ENCODE results near the gene TMEM154. TPM values are rescaled to one million over a fixed set of nuclear protein-coding genes. Genes with fewer than 3 reads are reported as not detected.

Gene TMEM154
- total and polyA plus RNA-seq, 2 donors = 4.1 to 5.5 TPM

DNA sequence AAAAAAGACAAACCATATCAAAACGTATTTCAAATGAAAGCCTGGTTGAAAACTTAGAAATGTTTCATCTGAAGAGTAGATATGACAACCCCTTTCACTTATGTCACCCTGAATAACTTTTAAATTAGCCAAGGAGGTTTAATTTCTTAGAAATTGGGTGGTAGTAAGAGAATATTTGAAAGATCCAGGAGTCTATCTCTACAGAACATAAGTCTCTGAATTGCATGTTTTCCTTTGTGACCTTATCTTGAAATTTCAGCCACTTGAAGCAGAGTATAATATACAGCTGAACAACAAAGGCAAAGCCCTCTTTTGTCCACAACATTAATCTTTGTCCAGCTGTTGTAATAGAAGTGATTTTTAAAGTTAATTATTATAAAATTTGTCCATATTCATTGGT, 49.5 kb downstream of the TMEM154 start:
- no peak for DNase-seq (ENCODE audit: low read depth in 6 of 9, low spot score in 9 of 9)
- Histone ChIP-seq H3K36me3 (ENCODE audit: control insufficient read depth in 2 of 2, insufficient read depth in 2 of 2, low read length in 1 of 2) (peaks cover 4 to 10% of the 10 kb centered on the region in 2 donors), H3K27me3 (ENCODE audit: control insufficient read depth in 2 of 2, insufficient read depth in 1 of 2, low read length in 1 of 2) (no peaks in the 10 kb centered on the region), H3K27ac (ENCODE audit: low read depth in 1 of 2, low read length in 1 of 2) (no peak overlapping the region), H3K4me1 (ENCODE audit: control insufficient read depth in 2 of 2, insufficient read depth in 2 of 2, low read length in 2 of 2) (no peaks in the 10 kb centered on the region), H3K4me3 (ENCODE audit: low read length in 2 of 2) (no peak overlapping the region), H3K9me3 (ENCODE audit: control insufficient read depth in 2 of 2, insufficient read depth in 1 of 2, low read length in 1 of 2) (peaks cover 0 to 2% of the 10 kb centered on the region in 2 donors)
- 86% methylated on average over 1 of the region's 1 CpG for WGBS

DNA sequence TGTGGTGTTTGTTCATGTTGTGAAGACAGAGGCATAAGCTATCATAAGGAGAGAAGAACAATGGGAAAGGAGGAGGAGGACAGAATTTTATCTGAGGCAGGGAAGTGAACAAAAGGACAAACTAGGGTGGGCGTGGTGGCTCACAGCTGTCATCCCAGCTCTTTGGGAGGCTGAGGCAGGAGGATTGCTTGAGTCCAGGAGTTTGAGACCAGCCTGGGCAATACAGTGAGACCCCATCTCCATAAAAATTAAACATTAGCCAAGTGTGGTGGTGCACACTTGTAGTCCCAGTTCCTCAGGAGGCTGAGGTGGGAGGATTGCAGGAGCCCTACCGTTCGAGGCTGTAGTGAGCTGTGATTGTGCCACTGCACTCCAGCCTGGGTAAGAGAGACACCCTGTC, 49.9 kb downstream of the TMEM154 start:
- peaks cover 0 to 2% of the 10 kb centered on the region in 2 donors for H3K9me3 ChIP-seq (ENCODE audit: control insufficient read depth in 2 of 2, insufficient read depth in 1 of 2, low read length in 1 of 2)
- H3K27ac ChIP-seq (ENCODE audit: low read depth in 1 of 2, low read length in 1 of 2) = no peak overlapping the region
- peaks cover 4 to 10% of the 10 kb centered on the region in 2 donors for H3K36me3 ChIP-seq (ENCODE audit: control insufficient read depth in 2 of 2, insufficient read depth in 2 of 2, low read length in 1 of 2)
- WGBS = 95% methylated on average over 3 of the region's 3 CpGs
- no peaks in the 10 kb centered on the region for H3K4me1 ChIP-seq (ENCODE audit: control insufficient read depth in 2 of 2, insufficient read depth in 2 of 2, low read length in 2 of 2)
- H3K4me3 ChIP-seq (ENCODE audit: low read length in 2 of 2) = no peak overlapping the region
- H3K27me3 ChIP-seq (ENCODE audit: control insufficient read depth in 2 of 2, insufficient read depth in 1 of 2, low read length in 1 of 2) = no peaks in the 10 kb centered on the region
- no peak for DNase-seq (ENCODE audit: low read depth in 6 of 9, low spot score in 9 of 9)

DNA sequence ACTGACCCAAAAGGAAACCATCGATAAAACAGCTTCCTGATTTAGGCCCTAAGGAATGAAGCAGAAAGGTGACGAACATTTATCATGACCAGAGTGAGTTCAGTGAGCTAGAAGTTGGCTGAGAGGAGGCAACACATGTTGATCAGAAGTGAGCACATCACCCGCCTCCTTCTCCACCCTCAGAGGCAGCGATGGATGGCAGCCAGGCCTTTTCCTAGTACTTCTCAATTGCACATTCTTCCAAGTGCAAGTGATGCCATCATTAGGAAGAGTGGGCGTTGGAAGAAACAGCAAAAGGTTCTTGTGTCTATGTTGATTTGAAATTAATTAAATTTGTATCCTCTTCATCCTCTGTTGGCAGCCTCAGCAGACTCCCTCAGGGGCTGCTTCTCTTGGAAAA, 51.7 kb downstream of the TMEM154 start:
- H3K27me3 ChIP-seq (ENCODE audit: control insufficient read depth in 2 of 2, insufficient read depth in 1 of 2, low read length in 1 of 2) = no peaks in the 10 kb centered on the region
- H3K36me3 ChIP-seq (ENCODE audit: control insufficient read depth in 2 of 2, insufficient read depth in 2 of 2, low read length in 1 of 2) = peaks cover 4 to 10% of the 10 kb centered on the region in 2 donors
- no peak overlapping the region for H3K4me3 ChIP-seq (ENCODE audit: low read length in 2 of 2)
- WGBS = 99% methylated on average over 5 of the region's 5 CpGs
- H3K9me3 ChIP-seq (ENCODE audit: control insufficient read depth in 2 of 2, insufficient read depth in 1 of 2, low read length in 1 of 2) = peaks cover 0 to 2% of the 10 kb centered on the region in 2 donors
- DNase-seq (ENCODE audit: low read depth in 6 of 9, low spot score in 9 of 9) = no peak
- H3K4me1 ChIP-seq (ENCODE audit: control insufficient read depth in 2 of 2, insufficient read depth in 2 of 2, low read length in 2 of 2) = no peaks in the 10 kb centered on the region
- H3K27ac ChIP-seq (ENCODE audit: low read depth in 1 of 2, low read length in 1 of 2) = no peak overlapping the region

DNA sequence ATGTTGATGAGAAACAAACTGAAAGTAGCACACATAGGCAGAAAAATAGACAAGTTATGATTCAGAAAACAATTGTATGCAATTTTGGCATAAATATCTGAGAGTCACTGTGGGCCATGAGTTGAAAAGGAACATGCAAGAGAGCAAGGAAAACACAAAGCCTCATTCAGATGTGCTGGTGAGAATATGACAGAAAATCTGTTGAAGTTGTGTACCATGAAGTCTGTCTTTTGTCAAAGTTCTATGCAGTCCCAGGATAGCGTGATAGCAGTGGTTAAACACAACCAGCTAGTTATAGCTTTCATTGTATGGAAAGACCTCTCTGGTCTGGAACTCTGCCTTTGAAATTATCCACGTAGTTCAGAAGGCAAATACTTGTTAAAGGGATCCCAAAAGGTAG, 53.0 kb downstream of the TMEM154 start:
- DNase-seq (ENCODE audit: low read depth in 6 of 9, low spot score in 9 of 9) = no peak

DNA sequence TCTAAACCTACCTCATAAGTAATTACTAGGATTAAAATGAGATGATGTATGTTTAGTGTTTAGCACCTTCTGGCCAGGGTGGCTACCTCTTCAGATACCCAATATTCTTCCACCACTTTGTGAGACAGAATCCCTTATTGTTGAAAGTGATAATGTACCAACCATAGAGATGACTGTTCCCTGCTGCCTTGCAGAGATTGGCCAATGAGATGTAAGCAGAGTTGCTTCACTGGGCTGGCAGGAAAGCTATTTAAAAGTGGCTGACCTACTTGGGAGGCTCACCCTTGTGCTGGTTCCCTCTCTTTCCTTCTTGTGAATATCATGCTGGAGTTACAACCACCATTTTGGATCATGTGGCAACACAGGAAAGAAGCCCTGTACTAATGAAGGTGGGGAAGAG, 58.9 kb downstream of the TMEM154 start:
- no peaks in the 10 kb centered on the region for H3K9me3 ChIP-seq (ENCODE audit: control insufficient read depth in 2 of 2, insufficient read depth in 1 of 2, low read length in 1 of 2)
- no peaks in the 10 kb centered on the region for H3K36me3 ChIP-seq (ENCODE audit: control insufficient read depth in 2 of 2, insufficient read depth in 2 of 2, low read length in 1 of 2)
- H3K27me3 ChIP-seq (ENCODE audit: control insufficient read depth in 2 of 2, insufficient read depth in 1 of 2, low read length in 1 of 2) = no peaks in the 10 kb centered on the region
- DNase-seq (ENCODE audit: low read depth in 6 of 9, low spot score in 9 of 9) = no peak
- H3K27ac ChIP-seq (ENCODE audit: low read depth in 1 of 2, low read length in 1 of 2) = no peak overlapping the region
- no peaks in the 10 kb centered on the region for H3K4me1 ChIP-seq (ENCODE audit: control insufficient read depth in 2 of 2, insufficient read depth in 2 of 2, low read length in 2 of 2)
- no peak overlapping the region for H3K4me3 ChIP-seq (ENCODE audit: low read length in 2 of 2)

More for the DNA sequence above, 53.0 kb downstream of the TMEM154 start:
- Histone ChIP-seq H3K36me3 (ENCODE audit: control insufficient read depth in 2 of 2, insufficient read depth in 2 of 2, low read length in 1 of 2) (peaks cover 4 to 7% of the 10 kb centered on the region in 2 donors), H3K27ac (ENCODE audit: low read depth in 1 of 2, low read length in 1 of 2) (no peak overlapping the region), H3K27me3 (ENCODE audit: control insufficient read depth in 2 of 2, insufficient read depth in 1 of 2, low read length in 1 of 2) (no peaks in the 10 kb centered on the region), H3K4me3 (ENCODE audit: low read length in 2 of 2) (no peak overlapping the region), H3K4me1 (ENCODE audit: control insufficient read depth in 2 of 2, insufficient read depth in 2 of 2, low read length in 2 of 2) (no peaks in the 10 kb centered on the region), H3K9me3 (ENCODE audit: control insufficient read depth in 2 of 2, insufficient read depth in 1 of 2, low read length in 1 of 2) (peaks cover 0 to 2% of the 10 kb centered on the region in 2 donors)
- 96% methylated on average over 2 of the region's 2 CpGs for WGBS

DNA sequence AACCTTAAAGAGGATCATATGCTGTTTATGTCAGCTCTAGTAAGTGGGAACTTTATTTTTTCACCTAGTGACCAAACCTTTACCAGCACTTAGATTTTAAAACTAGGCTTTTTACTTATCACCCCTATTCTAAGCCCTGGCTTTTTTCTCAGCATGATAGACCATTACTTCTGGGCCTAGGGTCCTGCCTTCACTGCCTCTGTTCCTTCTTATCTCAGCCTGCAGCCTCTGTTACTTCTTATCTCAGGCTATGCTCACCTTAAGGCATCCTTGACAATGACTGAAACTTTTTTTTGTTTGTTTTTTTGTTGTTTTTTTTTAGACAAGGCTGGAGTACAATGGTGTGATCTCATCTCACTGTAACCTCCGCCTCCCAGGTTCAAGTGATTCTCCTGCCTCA, 59.6 kb downstream of the TMEM154 start:
- no peaks in the 10 kb centered on the region for H3K36me3 ChIP-seq (ENCODE audit: control insufficient read depth in 2 of 2, insufficient read depth in 2 of 2, low read length in 1 of 2)
- no peaks in the 10 kb centered on the region for H3K4me1 ChIP-seq (ENCODE audit: control insufficient read depth in 2 of 2, insufficient read depth in 2 of 2, low read length in 2 of 2)
- no peaks in the 10 kb centered on the region for H3K9me3 ChIP-seq (ENCODE audit: control insufficient read depth in 2 of 2, insufficient read depth in 1 of 2, low read length in 1 of 2)
- no peak overlapping the region for H3K4me3 ChIP-seq (ENCODE audit: low read length in 2 of 2)
- no peak for DNase-seq (ENCODE audit: low read depth in 6 of 9, low spot score in 9 of 9)
- no peak overlapping the region for H3K27ac ChIP-seq (ENCODE audit: low read depth in 1 of 2, low read length in 1 of 2)
- no peaks in the 10 kb centered on the region for H3K27me3 ChIP-seq (ENCODE audit: control insufficient read depth in 2 of 2, insufficient read depth in 1 of 2, low read length in 1 of 2)
- 100% methylated on average over 1 of the region's 1 CpG for WGBS

DNA sequence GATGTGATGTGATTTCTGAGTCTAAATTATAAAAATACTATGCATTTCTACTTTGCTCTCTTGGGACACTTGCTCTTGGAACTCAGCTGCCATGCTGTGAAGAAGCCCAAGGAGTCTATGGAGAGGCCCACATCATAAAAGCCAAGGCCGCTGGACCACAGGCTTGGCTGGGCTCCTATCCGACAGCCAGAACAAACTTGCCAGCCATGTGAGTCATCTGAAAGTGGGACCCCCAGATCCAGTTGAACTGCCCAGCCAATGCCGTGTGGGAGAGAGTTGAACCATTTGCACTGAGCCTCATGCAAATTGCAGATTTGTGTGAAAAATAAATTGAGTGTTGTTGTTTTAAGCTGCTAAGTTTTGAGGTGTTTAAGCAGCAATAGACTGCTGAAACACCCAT, 60.2 kb downstream of the TMEM154 start:
- DNase-seq (ENCODE audit: low read depth in 6 of 9, low spot score in 9 of 9) = no peak
- over 99% methylated on average over 3 of the region's 3 CpGs for WGBS
- Histone ChIP-seq H3K27me3 (ENCODE audit: control insufficient read depth in 2 of 2, insufficient read depth in 1 of 2, low read length in 1 of 2) (no peaks in the 10 kb centered on the region), H3K9me3 (ENCODE audit: control insufficient read depth in 2 of 2, insufficient read depth in 1 of 2, low read length in 1 of 2) (no peaks in the 10 kb centered on the region), H3K36me3 (ENCODE audit: control insufficient read depth in 2 of 2, insufficient read depth in 2 of 2, low read length in 1 of 2) (no peaks in the 10 kb centered on the region), H3K4me1 (ENCODE audit: control insufficient read depth in 2 of 2, insufficient read depth in 2 of 2, low read length in 2 of 2) (no peaks in the 10 kb centered on the region), H3K27ac (ENCODE audit: low read depth in 1 of 2, low read length in 1 of 2) (no peak overlapping the region), H3K4me3 (ENCODE audit: low read length in 2 of 2) (no peak overlapping the region)

DNA sequence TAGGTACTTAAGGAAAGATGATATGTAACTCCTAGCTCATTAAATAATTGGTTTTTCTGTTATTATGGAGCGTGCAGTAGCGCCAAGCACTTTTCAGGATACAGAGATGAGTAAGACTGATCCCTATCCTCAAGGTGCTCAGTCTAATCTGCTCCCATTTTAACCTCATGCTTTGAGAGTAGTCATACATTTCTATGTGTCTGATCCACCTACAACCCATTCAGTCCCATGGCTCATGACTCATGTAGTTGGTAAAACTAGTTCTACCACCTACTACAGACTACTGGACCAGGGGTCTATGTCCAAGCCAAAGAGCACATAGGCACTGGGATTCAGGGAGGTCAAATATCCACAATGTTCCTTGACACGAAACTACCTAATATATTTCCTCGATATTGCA, 60.8 kb downstream of the TMEM154 start:
- no peaks in the 10 kb centered on the region for H3K27me3 ChIP-seq (ENCODE audit: control insufficient read depth in 2 of 2, insufficient read depth in 1 of 2, low read length in 1 of 2)
- H3K27ac ChIP-seq (ENCODE audit: low read depth in 1 of 2, low read length in 1 of 2) = no peak overlapping the region
- no peaks in the 10 kb centered on the region for H3K36me3 ChIP-seq (ENCODE audit: control insufficient read depth in 2 of 2, insufficient read depth in 2 of 2, low read length in 1 of 2)
- no peak for DNase-seq (ENCODE audit: low read depth in 6 of 9, low spot score in 9 of 9)
- 98% methylated on average over 4 of the region's 4 CpGs for WGBS
- no peak overlapping the region for H3K4me3 ChIP-seq (ENCODE audit: low read length in 2 of 2)
- H3K4me1 ChIP-seq (ENCODE audit: control insufficient read depth in 2 of 2, insufficient read depth in 2 of 2, low read length in 2 of 2) = no peaks in the 10 kb centered on the region
- H3K9me3 ChIP-seq (ENCODE audit: control insufficient read depth in 2 of 2, insufficient read depth in 1 of 2, low read length in 1 of 2) = no peaks in the 10 kb centered on the region

DNA sequence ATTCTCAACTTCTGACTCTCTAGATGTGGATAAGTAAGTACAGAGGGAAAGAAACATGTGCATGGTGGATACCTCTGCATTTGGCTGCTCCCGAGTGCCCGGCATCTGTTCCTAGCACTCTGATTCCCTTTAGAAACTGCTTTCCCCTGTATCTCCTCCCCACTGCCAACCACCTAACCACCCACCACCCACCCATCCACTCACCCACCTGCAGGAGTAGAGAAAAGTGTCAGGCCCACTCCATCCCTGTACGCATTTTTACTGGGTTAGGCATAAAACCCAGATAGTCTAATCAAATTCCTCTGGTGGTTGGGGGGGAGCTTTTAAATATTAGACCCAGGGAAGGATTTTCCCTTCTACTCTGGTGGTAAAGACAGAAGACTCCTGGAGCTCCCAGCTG, 63.0 kb downstream of the TMEM154 start:
- Histone ChIP-seq H3K27ac (ENCODE audit: low read depth in 1 of 2, low read length in 1 of 2) (no peak overlapping the region), H3K27me3 (ENCODE audit: control insufficient read depth in 2 of 2, insufficient read depth in 1 of 2, low read length in 1 of 2) (no peaks in the 10 kb centered on the region), H3K4me1 (ENCODE audit: control insufficient read depth in 2 of 2, insufficient read depth in 2 of 2, low read length in 2 of 2) (no peaks in the 10 kb centered on the region), H3K36me3 (ENCODE audit: control insufficient read depth in 2 of 2, insufficient read depth in 2 of 2, low read length in 1 of 2) (no peaks in the 10 kb centered on the region), H3K4me3 (ENCODE audit: low read length in 2 of 2) (no peak overlapping the region), H3K9me3 (ENCODE audit: control insufficient read depth in 2 of 2, insufficient read depth in 1 of 2, low read length in 1 of 2) (no peaks in the 10 kb centered on the region)
- DNase-seq (ENCODE audit: low read depth in 6 of 9, low spot score in 9 of 9) = no peak
- 98% methylated on average over 3 of the region's 3 CpGs for WGBS

Data from thymus (tissue), 11 donors.